ENCODE measurements around the gene GBE1.
"Not testable (repeated sequence)": the region's sequence is repeated elsewhere in the genome, so short reads cannot be mapped to it uniquely, and the experiment has no call there.

The GBE1 gene

DNA sequence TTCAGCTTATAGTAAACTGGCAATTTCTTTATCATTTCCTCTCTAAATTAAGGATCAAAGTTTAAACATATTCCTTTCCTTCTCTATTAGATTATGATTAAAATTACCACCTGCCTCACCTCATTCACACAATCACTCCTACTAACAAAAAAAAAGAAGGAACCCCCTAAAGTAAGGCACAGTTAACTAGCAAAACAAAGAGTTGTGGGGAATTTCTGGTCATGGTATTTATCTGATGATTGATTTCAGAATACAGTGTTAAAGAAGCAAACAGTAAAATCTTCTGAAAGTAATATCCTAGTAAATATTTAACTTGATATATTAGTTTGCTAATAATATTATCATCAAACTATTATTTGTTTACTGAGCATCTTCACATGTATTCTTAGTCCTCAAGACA lies 8.8 kb downstream of the GBE1 start:
- no peak for DNase-seq

DNA sequence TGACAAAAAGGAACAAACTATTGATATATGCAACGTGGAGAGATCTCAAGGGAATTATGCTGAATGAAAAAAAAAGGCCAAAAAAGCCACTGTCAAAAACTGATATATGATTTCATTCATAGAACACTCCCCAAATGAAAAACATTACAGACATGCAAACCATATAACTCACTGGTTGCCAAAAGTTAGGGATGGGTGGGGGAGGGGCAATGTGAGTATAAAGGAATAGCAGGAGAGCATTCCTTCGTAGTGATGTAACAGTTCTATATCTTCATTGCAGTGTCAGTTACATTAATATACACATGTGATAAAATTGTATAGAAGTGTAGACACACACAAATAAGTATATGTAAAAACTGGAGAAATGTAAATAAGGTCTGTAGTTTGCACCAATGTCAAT lies 12.2 kb downstream of the GBE1 start:
- peak; percentile 93 for DNase-seq

GRCh38 chr3:81747280-81747679 lies 14.2 kb downstream of the GBE1 start:
- DNase-seq, result not testable (repeated sequence)

GRCh38 chr3:81744366-81744765 lies 17.1 kb downstream of the GBE1 start:
- DNase-seq, result peak; percentile 97

DNA sequence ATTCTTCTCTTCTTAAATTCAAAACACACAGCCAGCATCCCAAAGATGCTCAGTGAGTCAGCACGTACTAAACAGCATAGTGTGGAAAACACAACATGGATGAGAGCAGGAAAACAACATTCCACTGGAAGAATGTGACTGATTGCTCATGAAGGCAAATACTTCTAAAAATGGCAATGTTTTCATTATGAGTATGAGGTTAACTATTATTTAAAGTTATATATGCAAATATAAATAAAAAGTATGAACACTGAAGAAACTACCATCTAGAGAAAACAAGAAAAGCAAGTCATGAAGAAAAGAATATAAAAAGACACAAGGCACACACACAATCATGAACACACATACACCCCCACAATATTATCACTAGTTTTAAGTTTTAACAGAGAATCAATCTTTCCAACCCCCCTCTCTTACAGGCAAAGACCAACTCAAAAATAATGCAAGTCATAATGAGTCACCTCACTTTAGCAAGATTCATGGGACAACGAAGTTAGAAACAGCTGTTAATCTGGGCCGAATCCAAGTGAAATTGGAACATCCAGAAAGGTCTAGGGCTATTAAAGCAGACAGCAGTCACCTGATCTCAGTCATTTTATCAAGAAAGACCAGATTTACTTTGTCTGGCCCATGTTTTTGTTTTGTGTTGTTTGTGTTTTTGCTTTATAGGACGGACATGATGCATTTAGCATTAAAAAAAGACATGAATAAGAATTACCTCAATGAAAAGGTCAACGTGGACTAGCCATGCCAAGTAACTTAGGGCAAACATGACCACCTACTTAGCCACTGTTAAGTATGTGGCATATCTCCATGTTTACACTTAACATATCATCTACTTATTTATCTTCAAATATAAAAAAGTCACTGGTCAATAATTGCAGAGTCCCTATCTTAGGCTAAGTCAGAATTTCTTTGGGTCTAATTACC lies 18.1 kb downstream of the GBE1 start:
- DNase-seq, result peak; percentile 99

DNA sequence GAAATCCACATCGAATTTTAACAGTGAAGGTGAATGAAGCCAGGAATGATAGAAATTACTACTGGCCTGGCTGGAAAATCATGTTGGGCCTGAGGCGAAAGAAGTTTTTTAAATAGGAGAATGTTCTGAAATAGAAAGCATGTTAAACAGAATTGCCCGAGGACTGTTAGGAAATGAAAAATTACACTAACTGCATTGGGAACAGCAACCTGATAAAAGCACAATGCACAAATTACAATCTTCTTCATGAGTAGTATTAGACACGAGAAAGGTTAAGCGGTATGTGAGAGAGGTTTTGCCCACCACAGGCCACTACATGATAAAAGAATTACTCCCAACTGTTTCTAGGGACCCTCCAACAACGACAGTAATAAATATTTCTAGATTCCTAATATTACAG lies 18.9 kb downstream of the GBE1 start:
- DNase-seq, result peak; percentile 41

- peak; percentile 68 for DNase-seq
Measured at GRCh38 chr3:81741216-81741615, 20.2 kb downstream of the GBE1 start.

DNA sequence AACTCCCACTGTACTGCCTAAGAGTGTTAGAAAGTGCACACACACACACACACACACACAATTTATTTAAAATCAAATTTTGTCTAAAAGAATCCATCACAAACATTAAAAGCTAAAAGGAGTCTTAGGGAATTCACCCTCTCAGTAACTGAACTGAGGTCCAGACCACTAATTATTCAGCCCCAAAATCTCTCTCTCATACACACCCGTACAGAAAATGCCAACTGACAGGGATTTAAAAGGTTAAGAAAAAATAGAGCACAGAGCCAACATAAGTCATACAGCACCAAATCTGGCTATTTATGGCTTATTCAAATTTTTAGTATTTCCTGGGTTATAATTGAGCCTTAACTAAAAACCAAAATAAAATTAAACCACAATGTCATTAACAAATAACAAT lies 20.7 kb downstream of the GBE1 start:
- DNase-seq, result no peak

GRCh38 chr3:81735334-81735733 lies 26.1 kb downstream of the GBE1 start:
- DNase-seq, result no peak

DNA sequence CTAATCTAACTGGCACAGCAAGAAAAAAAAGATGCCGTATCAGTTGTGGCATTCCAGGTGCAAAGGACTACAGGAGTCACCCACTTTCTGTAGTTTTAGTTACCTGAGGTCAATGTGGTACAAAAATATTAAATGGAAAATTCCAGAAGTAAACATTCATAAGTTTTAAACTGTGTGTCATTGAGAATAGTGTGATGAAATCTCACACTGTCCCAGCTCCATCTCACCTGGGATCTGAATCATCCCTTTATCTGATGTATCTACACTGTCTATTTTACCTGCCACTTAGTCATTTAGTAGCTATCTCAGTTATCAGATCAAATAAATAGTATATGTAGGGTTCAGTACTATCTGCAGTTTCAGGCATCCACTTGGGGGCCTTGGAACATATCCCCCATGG lies 26.7 kb downstream of the GBE1 start:
- DNase-seq, result no peak

- DNase-seq, result no peak
Measured at GRCh38 chr3:81732642-81733041, 28.8 kb downstream of the GBE1 start.

DNA sequence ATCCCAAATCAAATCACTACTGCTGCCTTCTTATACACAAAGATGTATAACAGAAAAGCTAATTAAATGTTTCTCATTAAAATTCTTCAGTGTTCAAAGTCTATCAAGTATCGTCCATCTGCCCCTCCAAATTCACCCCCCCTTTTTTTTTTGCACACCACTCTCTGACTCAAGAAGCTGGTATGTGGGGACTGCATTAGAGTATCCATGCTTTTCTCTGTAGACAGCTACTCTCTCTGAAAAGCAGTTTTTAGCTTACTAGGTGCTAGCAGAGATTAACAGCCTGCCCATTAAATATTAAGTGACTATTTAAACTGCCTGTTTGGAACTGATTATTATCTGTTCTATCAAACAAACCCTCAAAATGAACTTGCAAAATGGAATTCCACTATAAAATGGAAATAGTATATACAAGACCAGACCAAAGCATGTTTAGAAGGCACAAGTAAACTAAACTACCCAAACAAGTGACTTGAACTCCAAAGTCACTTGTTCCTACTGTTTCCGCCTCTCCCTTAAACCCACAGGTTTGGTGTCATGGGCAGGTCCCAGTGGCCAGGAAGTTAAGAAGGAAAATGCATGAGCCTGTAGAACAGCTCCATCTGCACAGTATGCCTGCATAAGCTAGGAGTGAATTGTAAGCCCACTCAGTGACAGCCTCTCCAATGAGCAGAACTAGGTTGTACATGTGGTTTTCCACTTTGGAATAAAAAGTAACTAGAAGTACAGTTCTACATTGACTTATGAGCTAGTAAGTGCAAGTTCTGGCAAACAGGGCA lies 32.5 kb downstream of the GBE1 start:
- peak; percentile 85 for DNase-seq

- DNase-seq, result peak; percentile 81
Measured at GRCh38 chr3:81726735-81727134, 34.7 kb downstream of the GBE1 start.

DNA sequence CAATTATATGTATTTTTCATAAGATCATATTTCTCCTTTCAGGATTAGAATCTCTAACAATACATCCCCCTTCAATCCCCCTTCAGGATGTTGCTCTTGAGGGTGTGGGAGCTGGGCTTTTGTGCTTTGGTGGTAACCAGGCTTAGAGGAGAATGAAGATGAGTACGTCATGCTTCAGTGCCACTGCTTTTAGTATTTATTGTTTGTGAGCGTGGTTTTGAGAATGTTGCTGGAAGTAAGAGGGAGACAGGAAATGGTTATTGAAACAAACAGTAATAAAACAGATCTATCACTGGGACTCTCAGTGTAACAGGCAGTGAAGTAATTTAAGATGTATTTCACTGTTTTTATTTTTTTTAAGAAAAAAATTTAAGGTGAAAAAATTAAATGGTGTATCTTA lies 35.3 kb downstream of the GBE1 start:
- DNase-seq, result peak; percentile 57

DNA sequence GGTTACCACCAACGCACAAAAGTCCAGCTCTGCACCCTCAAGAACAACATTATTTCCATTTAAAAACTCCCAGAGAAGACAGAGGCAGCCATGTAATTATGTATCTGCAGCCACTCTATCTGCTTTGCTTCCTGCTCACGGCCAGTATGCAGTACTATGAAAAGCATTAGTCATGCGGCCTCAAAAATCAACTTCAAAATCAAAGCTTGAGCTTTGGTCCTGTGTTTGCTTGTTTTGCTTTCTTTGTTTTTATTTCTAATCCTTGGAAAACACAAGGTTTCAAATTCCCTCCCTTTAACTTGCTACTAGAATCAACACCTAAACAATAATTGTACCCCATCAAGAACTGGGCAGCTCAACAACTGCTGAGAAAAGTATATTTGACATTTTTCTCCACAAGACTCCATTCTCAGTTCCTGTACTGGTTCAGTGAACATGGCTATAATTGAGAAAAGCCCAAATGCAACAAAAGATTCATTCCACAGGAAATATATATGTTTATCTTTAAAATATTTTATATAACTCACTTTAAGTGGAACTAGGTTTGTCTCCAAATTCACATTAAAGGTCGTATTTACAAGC lies 37.6 kb downstream of the GBE1 start:
- peak; percentile 59 for DNase-seq

DNA sequence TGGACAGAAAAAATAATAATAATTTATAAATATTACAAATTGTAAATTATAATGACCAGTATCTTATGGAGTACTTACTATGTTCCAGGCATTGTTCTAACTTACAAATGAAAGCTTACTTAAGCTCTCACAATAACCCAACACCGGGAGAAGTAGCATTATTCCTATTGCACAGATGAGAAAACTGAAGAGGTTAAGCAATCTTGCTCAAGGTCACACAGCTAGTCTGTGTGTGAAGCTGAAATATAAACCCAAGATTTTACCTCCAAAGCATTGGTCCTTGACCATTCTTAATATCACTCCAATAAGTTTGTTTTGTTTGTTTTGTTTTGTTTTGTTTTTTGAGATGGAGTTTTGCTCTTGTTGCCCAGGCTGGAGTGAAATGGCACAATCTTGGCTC lies 43.1 kb downstream of the GBE1 start:
- DNase-seq, result no peak

GRCh38 chr3:81716870-81717509 lies 44.5 kb downstream of the GBE1 start:
- peak; percentile 44 for DNase-seq

- no peak for DNase-seq
Measured at GRCh38 chr3:81713031-81713430, 48.4 kb downstream of the GBE1 start.

- no peak for DNase-seq
Measured at GRCh38 chr3:81709606-81710005, 51.8 kb downstream of the GBE1 start.

DNA sequence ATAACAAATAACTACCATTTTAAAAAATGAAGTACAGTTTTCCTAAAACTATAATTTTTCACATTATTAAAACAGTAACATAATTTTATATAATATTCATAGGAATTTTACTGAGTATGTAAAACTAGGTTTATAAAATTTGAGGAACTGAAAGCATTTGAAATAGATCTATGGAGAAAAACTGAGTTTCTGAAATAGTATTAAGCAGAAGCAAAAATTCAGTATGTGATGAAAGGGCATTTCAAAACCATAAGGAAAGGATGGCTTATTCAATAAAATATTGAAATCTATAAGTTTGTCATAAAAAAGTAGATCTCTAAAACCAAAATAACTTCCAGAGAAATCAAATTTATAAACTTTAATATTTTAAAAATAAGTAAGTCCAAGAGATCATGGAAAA lies 53.4 kb downstream of the GBE1 start:
- DNase-seq, result no peak

DNA sequence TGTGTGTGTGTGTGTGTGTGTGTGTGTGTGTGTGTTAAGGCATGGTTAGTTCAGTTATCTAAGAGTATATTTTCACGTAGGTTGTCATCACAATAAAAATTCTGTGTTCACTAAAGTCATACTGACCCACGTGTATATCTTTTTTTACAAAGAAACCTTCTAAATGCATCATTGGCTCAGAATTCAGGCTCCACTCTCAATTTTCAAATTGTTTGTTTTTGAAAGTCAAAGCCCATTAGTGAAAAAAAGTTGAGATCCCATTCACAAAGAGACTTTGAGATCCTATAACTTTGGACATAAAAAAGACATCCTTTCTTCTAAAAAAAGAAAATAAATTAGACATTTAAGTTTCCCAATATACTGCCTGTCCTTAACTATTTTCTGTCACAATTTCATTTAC lies 59.3 kb downstream of the GBE1 start:
- DNase-seq, result no peak

GRCh38 chr3:81699536-81700320 lies 61.7 kb downstream of the GBE1 start:
- no peak for DNase-seq

Measured in fibroblast of skin of right biceps (primary cell).